A549 treated with AZD9567 at 1 μM for 4 hours (cell line): ENCODE results near the gene ODC1. TPM values are rescaled to one million over a fixed set of nuclear protein-coding genes. Genes with fewer than 3 reads are reported as not detected.

Source experiments
- total RNA-seq: library from RNA; stranded (reverse); fragments of 200-300 nt; extraction: Qiagen RNA extraction; gene quantifications from 5 replicates; pipeline ENCODE4 v1.2.3, GENCODE V29; 2022; ENCODE audit not compliant: insufficient read depth

ODC1 gene
- 160 to 225 TPM (median 173 TPM) in 5 replicates for total RNA-seq

DNA sequence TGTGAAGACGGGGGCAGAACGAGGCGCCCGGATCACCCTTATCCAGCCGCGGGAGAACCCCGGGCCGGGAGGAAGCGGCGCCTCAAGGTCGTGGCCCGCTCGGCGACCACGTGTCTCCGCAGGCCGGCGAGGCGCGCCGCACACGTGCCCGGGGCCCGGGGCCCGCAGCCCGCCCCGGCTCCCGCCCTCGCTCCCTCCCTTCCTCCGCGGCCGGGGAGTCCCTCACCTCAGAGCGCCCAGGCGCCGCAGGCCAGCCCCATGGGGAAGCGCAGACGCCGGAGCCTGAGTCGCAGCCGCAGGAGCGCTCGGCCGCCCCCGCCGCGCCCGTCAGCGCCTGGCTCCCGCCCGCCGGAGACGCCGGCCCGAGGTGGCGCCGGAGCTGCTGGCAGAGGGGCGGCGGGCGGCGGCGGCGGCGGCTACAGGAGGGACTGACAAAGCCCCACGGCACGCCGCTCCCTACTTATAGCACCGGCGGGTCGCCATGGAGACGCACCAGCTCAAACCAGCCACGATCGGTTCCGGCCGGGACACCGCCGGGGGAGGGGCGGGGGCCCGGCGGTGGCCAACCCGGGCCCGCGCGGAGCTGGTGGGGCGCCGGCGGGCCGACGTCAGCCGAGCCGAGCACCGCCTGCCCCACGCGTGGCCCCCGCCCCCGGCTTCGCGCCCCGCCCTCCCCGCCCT lies at the start of gene ODC1:
Gene ODC1 (minus strand): TSS at position 433 of the 681 bp plus-strand sequence. CDS start 3,295 bp downstream, outside the sequence.

Other genes starting within 250 kb of the ODC1 start
- 170 to 236 TPM (median 215 TPM) in 5 replicates for gene HPCAL1, start 145.4 kb downstream of the ODC1 start, total RNA-seq
- 38.3 to 51.5 TPM (median 41.3 TPM) in 5 replicates for gene NOL10, start 241.6 kb upstream of the ODC1 start, total RNA-seq